ENCODE results near the gene DOLPP1.
"Not testable (repeated sequence)": the region's sequence is repeated elsewhere in the genome, so short reads cannot be mapped to it uniquely, and the experiment has no call there.

DOLPP1 gene

DNA sequence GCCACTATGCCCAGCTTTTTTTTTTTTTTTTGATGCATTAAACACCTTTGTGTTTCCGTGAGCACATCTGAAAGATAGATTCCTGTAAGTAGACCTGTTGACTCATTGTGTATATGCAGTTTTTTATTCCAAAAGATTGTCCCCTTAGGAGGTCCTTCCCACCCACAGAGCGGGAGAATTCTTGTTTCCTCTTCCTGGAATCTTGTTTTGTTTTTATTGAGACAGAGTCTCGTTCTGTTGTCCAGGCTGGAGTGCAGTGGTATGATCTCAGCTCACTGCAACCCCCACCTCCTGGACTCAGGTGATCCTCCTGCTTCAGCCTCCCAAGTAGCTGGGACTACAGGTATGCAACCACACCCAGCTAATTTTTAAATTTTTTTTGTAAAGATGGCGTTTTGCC lies 37.9 kb downstream of the DOLPP1 start:
- no peak for DNase-seq

- no peak for DNase-seq
Measured at GRCh38 chr9:129121483-129121882, 40.6 kb downstream of the DOLPP1 start.

DNA sequence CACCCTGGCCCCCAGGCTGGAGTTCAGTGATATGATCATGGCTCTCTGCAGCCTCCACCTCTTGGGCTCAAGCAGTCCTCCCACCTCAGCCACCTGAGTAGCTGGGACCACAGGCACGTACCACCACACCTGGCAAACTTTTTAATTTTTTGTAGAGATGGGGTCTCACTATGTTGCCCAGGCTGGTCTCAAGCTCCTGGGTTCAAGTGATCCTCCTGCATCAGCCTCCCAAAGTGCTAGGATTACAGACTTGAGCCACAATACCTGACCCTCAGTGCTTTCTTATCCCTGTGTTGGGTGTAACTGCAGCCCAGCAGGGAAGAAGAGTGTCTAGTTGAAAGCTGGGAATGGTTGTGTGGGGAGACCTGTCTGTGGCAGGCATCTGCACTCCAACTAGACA lies 41.2 kb downstream of the DOLPP1 start:
- DNase-seq, result no peak

DNA sequence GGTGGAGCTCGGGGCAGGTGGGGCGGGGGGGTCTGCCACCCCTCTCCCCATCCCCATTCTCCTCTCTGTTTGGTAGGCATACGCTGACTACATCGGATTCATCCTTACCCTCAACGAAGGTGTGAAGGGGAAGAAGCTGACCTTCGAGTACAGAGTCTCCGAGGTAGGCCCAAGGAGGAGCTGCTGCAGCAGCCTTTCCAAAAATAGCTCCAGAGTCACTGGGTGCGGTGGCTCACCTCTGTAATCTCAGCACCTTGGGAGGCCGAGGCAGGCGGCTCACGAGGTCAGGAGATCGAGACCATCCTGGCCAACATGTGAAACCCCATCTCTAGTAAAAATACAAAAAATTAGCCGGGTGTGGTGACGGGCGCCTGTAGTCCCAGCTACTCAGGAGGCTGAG lies 42.1 kb downstream of the DOLPP1 start:
- not testable (repeated sequence) for DNase-seq

- no peak for DNase-seq
Measured at GRCh38 chr9:129124506-129125069, 43.7 kb downstream of the DOLPP1 start.

- DNase-seq, result no peak
Measured at GRCh38 chr9:129125478-129125877, 44.6 kb downstream of the DOLPP1 start.

DNA sequence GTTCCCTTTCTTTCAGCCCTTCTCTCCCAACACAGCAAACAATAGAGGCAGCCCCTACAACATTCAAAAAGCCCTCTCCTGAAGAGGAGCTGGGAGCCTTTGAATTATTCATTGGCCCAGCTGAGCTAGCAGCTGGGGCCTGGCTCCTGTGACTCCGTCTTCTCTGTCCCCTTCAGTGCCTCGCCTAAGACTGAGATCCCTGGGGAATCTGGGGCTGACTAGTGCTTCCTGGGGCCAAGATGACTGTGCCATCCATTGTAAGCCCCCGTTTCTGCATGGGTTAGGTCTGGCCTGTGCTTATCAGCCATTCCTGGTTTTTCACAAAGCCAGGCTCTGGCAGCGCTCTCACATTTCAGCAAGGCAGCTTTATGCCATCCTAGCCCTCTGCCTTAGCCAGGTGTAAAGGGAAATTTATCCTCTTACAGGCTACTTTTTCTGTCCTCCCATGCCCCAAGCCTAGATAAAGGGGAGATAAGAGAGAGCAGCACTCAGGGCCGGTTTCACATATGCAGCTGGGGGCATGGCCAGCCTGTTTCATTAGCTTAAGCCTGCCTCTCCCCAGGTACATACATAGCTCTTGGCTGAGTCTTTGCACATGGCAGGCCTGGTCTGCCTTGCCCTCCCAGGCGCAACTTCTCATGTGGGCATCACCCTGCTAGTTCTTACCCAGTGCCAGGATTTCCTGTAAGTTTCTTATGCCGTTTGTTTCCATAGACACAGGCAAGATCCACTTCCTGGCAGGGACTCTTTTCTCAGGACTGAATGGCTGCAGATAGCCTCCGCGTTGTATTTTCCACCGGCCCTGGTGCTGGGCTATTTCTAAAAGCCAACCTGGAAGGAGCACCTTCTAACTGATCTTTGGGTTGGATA lies 46.1 kb downstream of the DOLPP1 start:
- no peak for DNase-seq

DNA sequence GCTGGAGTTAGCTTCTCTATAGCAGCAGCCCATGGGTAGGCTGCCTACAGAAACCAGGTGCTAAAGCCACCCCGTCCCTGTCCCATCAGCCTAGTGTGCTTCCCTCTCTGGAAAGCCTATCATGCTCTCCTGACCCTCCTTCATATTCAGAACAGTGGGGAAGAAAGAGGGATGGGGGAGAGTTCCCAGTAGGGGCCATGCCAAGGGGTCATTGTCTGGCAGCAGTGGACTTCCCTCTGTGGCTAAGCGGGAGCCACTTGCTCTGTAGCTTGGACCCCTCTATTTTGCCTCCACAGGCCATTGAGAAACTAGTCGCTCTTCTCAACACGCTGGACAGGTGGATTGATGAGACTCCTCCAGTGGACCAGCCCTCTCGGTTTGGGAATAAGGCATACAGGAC lies 47.8 kb downstream of the DOLPP1 start:
- DNase-seq, result no peak

DNA sequence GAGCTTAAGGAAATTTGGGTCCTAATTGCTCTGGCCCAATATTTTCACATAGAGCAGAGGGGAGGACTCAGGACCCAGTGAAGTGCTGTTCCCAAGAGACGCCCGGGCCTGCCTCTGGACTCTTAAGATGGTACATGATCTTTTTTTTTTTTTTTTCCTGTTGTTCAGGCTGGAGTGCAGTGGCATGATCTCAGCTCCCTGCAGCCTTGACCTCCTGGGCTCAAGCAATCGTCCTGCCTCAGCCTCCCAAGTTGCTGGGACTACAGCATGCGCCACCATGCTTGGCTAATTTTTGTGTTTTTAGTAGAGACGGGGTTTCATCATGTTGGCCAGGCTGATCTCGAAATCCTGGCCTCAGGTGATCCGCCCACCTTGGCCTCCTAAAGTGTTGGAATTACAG lies 49.4 kb downstream of the DOLPP1 start:
- DNase-seq, result not testable (repeated sequence)

DNA sequence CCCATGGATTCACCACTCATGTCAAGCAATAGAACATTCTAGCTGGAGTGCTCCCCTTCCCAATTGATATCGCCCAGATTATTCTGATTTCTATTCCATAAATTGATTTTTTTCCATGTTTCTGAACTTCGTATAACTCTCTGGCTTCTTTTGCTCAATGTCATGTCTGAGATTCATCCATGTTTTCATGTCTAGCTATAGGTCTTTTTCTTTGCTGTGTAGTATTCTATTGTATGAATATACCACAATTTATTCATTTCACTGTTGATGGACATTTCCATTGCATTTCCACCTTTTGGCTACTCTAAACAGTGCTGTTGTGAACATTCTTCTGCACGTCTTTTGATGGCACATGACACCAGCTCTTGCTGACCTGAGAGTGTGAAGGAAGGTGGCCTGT lies 49.9 kb downstream of the DOLPP1 start:
- no peak for DNase-seq

DNA sequence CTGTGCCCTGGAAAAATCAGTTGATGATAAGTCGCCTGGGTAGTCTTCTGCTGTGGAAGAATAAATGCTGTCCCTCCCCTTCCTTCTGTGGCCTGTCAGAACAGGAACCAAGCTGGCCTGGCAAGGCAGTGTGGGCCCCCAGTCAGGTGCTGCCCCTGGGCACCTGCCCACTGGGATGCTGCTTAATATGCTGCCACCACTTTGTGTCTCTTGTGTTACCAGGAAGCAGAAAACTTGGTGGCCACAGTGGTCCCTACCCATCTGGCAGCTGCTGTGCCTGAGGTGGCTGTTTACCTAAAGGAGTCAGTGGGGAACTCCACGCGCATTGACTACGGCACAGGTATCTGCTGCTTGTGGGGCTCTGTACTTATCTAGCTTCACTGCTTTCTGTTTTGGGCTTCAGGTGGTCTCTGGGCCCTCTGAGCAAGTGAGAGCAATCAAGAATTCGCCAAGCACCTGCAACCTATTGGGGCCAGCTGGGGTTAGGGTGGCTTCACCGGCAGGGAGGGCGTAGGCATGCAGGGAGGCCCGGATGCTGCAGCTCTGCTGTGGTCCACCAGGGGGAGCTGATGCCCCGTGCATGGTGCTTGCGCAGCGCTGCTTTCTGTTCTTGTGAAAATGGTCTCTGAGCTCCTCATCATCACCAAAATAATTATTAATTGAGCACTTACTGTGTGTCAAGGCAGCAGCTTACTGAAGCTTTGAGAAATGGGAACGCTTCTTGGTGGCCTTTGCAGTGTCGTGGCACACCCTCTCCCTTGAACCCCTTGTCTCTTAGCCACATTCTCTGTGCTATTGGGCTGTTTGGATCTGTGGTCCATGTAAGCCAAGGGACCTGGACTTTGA lies 50.6 kb downstream of the DOLPP1 start:
- peak; percentile 13 for DNase-seq

- no peak for DNase-seq
Measured at GRCh38 chr9:129133082-129133481, 52.2 kb downstream of the DOLPP1 start.

- DNase-seq, result no peak
Measured at GRCh38 chr9:129135476-129135875, 54.6 kb downstream of the DOLPP1 start.

DNA sequence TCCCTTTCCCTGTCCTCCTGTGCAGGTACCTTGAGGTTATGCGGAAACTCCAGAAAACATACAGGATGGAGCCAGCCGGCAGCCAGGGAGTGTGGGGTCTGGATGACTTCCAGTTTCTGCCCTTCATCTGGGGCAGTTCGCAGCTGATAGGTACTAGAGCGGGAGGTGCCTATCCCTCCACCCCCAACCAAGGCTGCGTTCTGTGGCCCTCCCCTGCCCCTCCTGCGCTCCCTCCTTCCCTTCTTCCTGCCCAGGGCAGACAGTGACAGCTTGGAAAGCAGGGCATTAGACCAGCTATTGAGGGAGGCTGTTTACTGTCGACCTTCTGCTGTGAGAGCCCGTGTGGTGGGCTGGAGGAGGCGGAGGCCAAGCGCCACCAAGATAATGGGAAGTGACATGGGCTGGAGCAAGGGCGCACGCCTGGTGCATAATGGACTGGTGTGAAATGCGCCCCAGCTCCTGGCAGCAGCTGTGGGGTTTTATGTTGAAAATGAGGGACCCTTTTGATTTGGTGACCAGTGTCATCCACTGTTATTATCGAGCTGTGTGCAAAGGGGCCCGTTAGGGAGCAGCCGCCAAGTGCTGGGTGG lies 55.6 kb downstream of the DOLPP1 start:
- DNase-seq, result no peak

- DNase-seq, result no peak
Measured at GRCh38 chr9:129137292-129138143, 56.6 kb downstream of the DOLPP1 start.

- DNase-seq, result no peak
Measured at GRCh38 chr9:129138144-129138462, 57.2 kb downstream of the DOLPP1 start.

DNA sequence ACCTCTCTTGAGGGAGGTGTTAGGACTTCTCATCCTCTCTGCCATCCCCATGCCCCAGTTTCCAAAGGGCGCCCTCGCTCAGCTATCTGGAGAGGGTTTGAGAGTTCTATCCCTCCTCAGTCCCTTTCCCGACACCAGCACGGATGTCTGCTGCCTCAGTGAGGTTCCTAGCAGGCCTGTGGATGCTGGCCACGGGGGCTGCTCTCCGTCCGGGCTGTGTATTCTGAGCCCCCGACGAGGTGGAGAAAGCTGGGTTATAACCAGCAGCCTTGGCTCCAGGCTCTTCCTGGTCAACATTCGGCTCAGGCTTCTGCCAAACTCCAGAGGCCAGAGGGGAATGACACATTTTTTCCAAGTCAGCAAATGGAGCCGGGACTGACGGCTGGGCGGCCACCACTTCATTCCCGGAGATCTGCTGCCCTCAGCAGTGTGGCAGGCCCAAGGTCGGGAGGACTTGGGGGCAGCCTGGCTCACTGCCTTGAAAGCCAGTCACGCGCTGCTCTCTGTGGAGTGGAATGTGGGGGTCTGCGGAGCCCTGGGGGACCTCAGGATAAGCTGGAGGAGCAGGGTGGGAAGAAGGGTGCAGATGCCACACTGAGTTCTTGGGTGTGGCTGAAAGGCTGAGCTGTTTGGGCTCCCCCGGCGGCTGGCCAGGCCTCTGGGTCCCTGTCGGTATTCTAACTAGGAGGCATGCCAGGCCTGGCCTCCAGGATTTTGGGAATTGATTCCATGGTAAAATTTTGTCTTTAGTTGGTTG lies 57.7 kb downstream of the DOLPP1 start:
- DNase-seq, result no peak

DNA sequence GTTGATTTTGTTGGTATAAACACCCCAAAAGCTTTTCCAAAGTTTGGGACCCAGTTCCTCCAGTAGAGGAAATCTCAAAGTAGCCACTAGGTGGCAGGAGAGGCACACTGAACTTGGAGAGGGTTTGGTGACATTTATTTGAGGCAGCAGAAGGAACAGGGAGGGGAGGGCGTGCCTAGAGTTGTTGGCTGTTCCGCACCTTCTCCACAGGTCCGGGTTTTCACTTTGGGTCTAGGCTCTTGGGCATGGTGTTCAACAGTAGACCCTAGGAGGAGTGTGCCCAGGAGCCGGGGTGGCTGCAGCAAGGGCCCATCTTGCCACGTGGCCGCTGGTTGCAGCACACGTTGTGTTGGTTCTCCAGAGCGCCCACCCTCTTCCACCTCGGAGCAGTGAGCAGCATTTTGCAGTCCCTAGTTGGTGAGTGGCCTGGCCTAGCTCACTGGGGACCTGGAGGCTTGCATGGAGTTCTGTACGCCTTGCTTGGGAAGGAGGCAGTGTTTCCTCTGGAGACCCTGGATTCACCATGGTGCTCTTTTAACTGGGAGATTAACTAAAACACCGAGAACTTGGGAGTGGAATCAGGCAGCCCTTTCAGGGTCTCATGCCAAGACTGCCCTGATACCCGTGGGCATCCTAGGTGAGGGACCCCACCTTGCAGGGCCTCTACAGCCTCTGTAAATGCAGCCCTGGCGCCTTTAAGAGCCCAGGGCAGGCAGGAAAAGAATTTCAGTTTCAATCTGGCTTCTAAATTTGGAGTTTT lies 58.5 kb downstream of the DOLPP1 start:
- peak; percentile 56 for DNase-seq

- peak; percentile 92 for DNase-seq
Measured at GRCh38 chr9:129139993-129140396, 59.1 kb downstream of the DOLPP1 start.
